Measurements from ENCODE around the gene PLCH1.

Gene PLCH1

DNA sequence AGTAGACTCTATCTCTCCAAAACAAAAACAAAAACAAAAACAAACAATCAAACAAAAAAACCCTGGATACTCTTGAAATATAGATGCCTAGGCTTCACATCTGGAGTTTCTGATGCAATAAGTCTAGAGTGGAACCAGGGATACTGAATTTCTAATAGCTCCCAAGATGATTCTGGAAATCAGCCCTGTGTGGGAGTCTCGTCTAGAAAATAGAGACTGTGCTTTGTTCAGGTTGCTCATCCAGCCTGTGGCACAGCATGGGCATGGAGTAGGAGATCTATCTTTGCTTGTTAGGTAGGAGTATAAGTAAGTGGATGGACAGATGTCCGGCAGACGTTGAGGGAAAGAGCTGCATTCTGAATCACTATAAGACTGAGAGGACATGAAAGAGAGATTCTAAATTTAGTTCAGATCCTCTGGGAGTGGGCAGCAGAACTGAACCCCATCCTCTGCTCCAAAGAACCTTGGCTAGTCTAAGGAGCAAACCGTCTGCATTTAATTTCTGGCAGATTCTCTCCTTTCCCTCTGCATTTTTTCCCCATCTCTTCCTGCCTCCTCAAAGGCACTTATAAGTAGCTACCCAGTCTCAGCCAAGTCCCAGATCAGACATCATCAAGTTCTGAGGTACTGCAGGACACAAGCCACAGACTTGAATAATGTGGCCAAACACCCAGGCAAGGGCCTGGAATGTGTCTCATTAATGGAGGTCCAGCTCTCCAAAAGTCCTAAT is 358.8 kb downstream of the PLCH1 start:
- Histone ChIP-seq H3K4me3 (ENCODE audit: extremely low read depth, insufficient read depth, low read length, poor library complexity, severe bottlenecking) (no peak overlapping the region), H3K9me3 (ENCODE audit: control insufficient read depth, low read length) (no peaks in the 10 kb centered on the region), H3K27ac (ENCODE audit: low read depth, low read length, severe bottlenecking) (no peak overlapping the region), H3K36me3 (ENCODE audit: control insufficient read depth, insufficient read depth, low read length) (no peaks in the 10 kb centered on the region), H3K4me1 (ENCODE audit: control insufficient read depth, insufficient read depth, low read length, poor library complexity, severe bottlenecking) (peaks cover 5% of the 10 kb centered on the region)
- 82 to 83% methylated on average over 1 to 4 of the region's 4 CpGs for WGBS, 2 experiments (ENCODE audit: insufficient coverage in 2 of 2)

DNA sequence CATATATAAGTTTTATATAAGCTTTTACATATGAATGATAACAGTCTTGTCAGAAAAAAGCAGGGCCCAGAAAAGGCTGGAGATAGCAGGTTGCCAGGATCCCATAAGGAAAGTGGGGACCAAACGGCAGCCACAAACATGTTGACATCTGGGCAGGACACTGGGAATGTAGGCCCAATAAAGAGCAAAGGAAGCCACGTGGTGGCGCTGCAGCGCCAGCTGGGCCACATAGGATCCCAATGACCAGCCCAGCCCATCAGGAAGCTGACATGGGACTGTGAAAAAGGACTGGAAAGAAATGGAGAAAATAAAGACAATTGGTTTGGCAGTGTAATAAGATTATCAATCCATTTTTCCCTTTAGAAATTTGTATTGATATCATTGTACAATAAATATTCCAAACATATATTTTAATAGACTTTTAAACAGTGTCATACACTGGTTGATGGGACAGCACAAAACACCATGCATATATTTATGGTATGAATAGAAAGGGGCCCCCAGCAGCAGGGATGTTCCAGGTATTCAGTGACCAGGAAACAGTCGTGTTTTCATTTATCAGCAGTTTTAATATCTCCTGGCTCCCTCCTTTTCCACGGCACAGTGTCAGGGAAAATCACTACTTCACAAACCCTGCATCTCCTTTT is 362.4 kb downstream of the PLCH1 start:
- peaks cover 5% of the 10 kb centered on the region for H3K4me1 ChIP-seq (ENCODE audit: control insufficient read depth, insufficient read depth, low read length, poor library complexity, severe bottlenecking)
- 22 to 23% methylated on average over 6 of the region's 6 CpGs for WGBS, 2 experiments (ENCODE audit: insufficient coverage in 2 of 2)
- no peaks in the 10 kb centered on the region for H3K9me3 ChIP-seq (ENCODE audit: control insufficient read depth, low read length)
- H3K4me3 ChIP-seq (ENCODE audit: extremely low read depth, insufficient read depth, low read length, poor library complexity, severe bottlenecking) = no peak overlapping the region
- H3K36me3 ChIP-seq (ENCODE audit: control insufficient read depth, insufficient read depth, low read length) = no peaks in the 10 kb centered on the region
- H3K27ac ChIP-seq (ENCODE audit: low read depth, low read length, severe bottlenecking) = no peak overlapping the region

DNA sequence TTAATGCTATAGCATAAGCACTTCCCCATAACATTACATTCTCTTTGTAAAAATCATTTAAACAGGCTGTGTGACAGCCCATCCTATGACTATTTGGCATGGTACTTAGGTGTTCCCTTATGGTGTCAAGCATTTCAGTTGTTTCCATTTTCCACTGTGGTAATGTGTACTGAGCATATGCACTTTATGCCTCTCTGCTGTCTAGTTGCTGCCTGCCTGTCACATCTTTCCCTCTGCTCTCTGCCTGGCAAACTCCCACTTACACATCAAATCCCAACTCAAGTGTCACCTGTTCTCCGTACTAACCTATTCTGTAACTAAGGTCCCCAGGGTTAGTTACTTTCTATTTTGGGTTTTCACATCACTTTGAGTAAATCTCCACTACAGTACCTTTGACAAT is 367.0 kb downstream of the PLCH1 start:
- Histone ChIP-seq H3K36me3 (ENCODE audit: control insufficient read depth, insufficient read depth, low read length) (no peaks in the 10 kb centered on the region), H3K27ac (ENCODE audit: low read depth, low read length, severe bottlenecking) (no peak overlapping the region), H3K4me1 (ENCODE audit: control insufficient read depth, insufficient read depth, low read length, poor library complexity, severe bottlenecking) (no peaks in the 10 kb centered on the region), H3K4me3 (ENCODE audit: extremely low read depth, insufficient read depth, low read length, poor library complexity, severe bottlenecking) (no peak overlapping the region), H3K9me3 (ENCODE audit: control insufficient read depth, low read length) (no peaks in the 10 kb centered on the region)
- 100% methylated on average over 1 of the region's 1 CpG; no CpG with 5 or more reads in 1 of the 2 experiments for WGBS, 2 experiments (ENCODE audit: insufficient coverage in 2 of 2)

DNA sequence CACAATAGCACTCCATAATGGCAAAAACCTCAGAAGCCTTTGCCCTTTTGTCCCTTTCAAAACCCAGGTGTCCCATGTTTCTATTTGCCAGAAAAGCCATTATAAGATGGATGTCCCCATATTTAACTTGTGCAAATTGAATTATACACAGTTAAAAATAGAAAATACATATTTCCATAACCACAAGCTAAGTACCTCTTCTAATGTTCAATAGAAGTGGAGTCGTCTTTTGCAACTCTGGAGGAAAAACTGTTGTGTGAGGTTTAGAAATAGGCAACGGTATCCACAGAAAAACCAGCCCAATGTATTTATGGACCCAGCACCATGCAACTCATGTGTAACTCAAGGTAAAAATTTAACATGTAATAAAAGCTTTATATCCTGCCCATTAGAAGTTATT is 367.8 kb downstream of the PLCH1 start:
- no peaks in the 10 kb centered on the region for H3K9me3 ChIP-seq (ENCODE audit: control insufficient read depth, low read length)
- H3K4me1 ChIP-seq (ENCODE audit: control insufficient read depth, insufficient read depth, low read length, poor library complexity, severe bottlenecking) = no peaks in the 10 kb centered on the region
- no peak overlapping the region for H3K4me3 ChIP-seq (ENCODE audit: extremely low read depth, insufficient read depth, low read length, poor library complexity, severe bottlenecking)
- no CpG with 5 or more reads among the region's 2 CpGs for WGBS, 2 experiments (ENCODE audit: insufficient coverage in 2 of 2)
- no peaks in the 10 kb centered on the region for H3K36me3 ChIP-seq (ENCODE audit: control insufficient read depth, insufficient read depth, low read length)
- no peak overlapping the region for H3K27ac ChIP-seq (ENCODE audit: low read depth, low read length, severe bottlenecking)

DNA sequence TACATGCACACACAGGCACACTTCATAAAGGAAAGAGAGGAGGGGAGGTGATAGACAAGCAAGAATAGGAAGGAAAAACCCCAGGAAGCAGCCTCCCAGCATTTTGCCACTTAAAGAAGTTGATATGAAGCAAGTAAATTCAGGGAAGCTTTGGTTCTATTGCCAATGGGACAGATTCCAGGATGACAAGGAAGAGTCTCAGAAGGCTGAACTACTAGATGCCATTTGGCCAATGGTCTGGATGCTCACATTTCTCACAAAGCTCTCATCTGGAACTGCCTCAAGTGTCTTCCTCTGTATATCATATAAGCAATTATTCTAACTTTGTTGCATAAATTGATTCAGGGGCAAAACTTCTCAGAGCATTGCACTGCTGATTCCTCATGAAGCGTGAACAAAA is 372.6 kb downstream of the PLCH1 start:
- no peak overlapping the region for H3K4me3 ChIP-seq (ENCODE audit: extremely low read depth, insufficient read depth, low read length, poor library complexity, severe bottlenecking)
- H3K36me3 ChIP-seq (ENCODE audit: control insufficient read depth, insufficient read depth, low read length) = no peaks in the 10 kb centered on the region
- H3K4me1 ChIP-seq (ENCODE audit: control insufficient read depth, insufficient read depth, low read length, poor library complexity, severe bottlenecking) = peaks cover 4% of the 10 kb centered on the region
- no peak overlapping the region for H3K27ac ChIP-seq (ENCODE audit: low read depth, low read length, severe bottlenecking)
- H3K9me3 ChIP-seq (ENCODE audit: control insufficient read depth, low read length) = no peaks in the 10 kb centered on the region
- WGBS, 2 experiments (ENCODE audit: insufficient coverage in 2 of 2) = 80 to 100% methylated on average over 1 of the region's 1 CpG

DNA sequence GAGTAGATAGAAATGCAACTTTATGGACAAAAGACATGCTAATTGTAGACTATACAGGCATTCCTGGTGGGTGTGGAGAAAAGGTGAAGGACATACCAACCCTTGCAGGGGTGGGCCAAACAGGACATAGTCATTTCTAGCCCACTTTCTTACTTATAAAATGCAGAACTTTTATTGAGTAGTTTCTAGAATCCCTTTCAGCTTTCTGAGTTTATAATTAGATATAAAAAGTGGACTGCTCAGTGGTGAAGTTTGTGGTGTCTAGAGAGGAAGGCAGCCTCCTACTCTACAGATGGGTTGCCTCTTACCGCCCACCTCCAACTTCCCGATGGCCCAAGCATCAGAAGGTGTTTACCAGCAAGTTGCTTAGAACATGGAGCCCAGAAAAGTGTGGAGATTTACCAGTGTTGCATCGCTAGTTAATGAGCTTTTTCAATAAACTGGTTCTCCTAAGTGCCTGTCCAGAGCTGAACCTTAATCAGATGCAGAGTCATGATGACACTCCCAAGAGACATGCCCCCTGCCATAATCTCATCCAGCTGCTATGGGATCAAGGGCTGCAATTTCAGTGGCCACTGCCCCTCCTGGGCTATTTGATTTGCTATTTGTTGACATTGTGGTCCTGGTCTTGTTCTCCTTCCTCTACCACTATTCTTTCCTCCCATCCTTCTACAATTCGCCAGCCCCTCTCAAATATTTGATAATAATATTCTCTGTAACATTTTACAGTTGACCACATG is 373.9 kb downstream of the PLCH1 start:
- H3K27ac ChIP-seq (ENCODE audit: low read depth, low read length, severe bottlenecking) = no peak overlapping the region
- H3K36me3 ChIP-seq (ENCODE audit: control insufficient read depth, insufficient read depth, low read length) = no peaks in the 10 kb centered on the region
- peaks cover 4% of the 10 kb centered on the region for H3K4me1 ChIP-seq (ENCODE audit: control insufficient read depth, insufficient read depth, low read length, poor library complexity, severe bottlenecking)
- no peaks in the 10 kb centered on the region for H3K9me3 ChIP-seq (ENCODE audit: control insufficient read depth, low read length)
- no peak overlapping the region for H3K4me3 ChIP-seq (ENCODE audit: extremely low read depth, insufficient read depth, low read length, poor library complexity, severe bottlenecking)
- 100% methylated on average over 2 of the region's 4 CpGs for WGBS, 2 experiments (ENCODE audit: insufficient coverage in 2 of 2)

DNA sequence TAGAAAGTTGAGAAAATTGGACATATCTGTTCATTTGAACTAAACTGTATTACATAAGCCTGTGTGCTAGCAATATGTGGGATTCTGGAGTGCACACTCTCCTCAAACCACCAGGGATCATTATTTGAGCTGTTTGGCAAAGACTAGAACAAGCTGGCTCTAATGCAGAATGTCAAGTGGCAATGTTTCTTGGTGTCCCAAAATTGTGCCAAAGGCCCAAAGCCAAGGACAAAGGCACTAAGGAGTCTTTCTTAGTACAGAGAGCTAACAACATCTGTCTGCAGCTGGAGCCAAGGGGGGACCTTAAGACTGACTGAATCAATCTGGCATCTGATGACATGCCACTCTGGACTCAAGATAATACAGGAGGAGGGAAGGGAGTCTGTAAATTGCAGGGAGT is 374.7 kb downstream of the PLCH1 start:
- Histone ChIP-seq H3K27ac (ENCODE audit: low read depth, low read length, severe bottlenecking) (no peak overlapping the region), H3K4me3 (ENCODE audit: extremely low read depth, insufficient read depth, low read length, poor library complexity, severe bottlenecking) (no peak overlapping the region), H3K9me3 (ENCODE audit: control insufficient read depth, low read length) (peaks cover 4% of the 10 kb centered on the region), H3K4me1 (ENCODE audit: control insufficient read depth, insufficient read depth, low read length, poor library complexity, severe bottlenecking) (peaks cover 4% of the 10 kb centered on the region), H3K36me3 (ENCODE audit: control insufficient read depth, insufficient read depth, low read length) (no peaks in the 10 kb centered on the region)

DNA sequence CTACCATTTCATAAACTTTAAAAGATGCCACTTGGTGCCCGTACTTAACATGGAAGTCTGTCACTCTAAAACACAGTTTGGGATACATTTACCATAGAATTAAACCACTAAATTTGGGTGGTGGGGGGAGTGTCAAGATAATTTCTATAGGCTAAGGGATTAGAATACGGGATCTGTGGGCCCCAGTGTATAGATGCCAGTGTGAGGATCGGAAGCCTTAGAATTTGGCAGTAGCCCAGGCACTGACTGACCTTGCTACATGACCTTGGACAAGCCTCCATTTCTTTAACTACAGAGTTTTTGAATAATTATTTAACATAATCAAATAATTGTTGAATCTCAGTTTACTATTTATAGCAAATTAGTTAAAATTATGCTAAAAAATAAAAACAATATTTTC is 375.1 kb downstream of the PLCH1 start:
- no peak overlapping the region for H3K4me3 ChIP-seq (ENCODE audit: extremely low read depth, insufficient read depth, low read length, poor library complexity, severe bottlenecking)
- H3K9me3 ChIP-seq (ENCODE audit: control insufficient read depth, low read length) = peaks cover 5% of the 10 kb centered on the region
- H3K27ac ChIP-seq (ENCODE audit: low read depth, low read length, severe bottlenecking) = no peak overlapping the region
- peaks cover 4% of the 10 kb centered on the region for H3K4me1 ChIP-seq (ENCODE audit: control insufficient read depth, insufficient read depth, low read length, poor library complexity, severe bottlenecking)
- no peaks in the 10 kb centered on the region for H3K36me3 ChIP-seq (ENCODE audit: control insufficient read depth, insufficient read depth, low read length)
- 100% methylated on average over 1 of the region's 3 CpGs; no CpG with 5 or more reads in 1 of the 2 experiments for WGBS, 2 experiments (ENCODE audit: insufficient coverage in 2 of 2)

DNA sequence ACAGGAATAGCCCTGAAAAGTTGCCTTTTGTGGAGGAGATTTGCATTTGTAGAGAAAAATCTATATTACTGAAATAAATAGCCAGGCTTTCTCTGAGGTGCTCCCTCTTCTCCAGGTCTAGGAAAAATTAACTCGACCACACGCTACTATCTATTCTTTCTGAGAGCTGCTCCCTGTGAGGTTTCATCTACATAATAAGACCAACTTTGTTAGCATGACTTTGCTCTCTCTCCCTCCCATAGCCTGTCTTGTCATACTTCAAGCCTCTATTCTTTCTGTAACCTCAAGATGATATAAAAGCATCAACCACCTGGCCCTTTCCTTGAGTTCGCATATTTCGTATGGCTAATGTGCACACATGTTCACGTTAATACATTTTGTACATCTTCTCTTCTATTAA is 375.6 kb downstream of the PLCH1 start:
- H3K27ac ChIP-seq (ENCODE audit: low read depth, low read length, severe bottlenecking) = no peak overlapping the region
- peaks cover 5% of the 10 kb centered on the region for H3K9me3 ChIP-seq (ENCODE audit: control insufficient read depth, low read length)
- no peaks in the 10 kb centered on the region for H3K36me3 ChIP-seq (ENCODE audit: control insufficient read depth, insufficient read depth, low read length)
- H3K4me1 ChIP-seq (ENCODE audit: control insufficient read depth, insufficient read depth, low read length, poor library complexity, severe bottlenecking) = peaks cover 4% of the 10 kb centered on the region
- H3K4me3 ChIP-seq (ENCODE audit: extremely low read depth, insufficient read depth, low read length, poor library complexity, severe bottlenecking) = no peak overlapping the region
- 57 to 66% methylated on average over 5 of the region's 5 CpGs for WGBS, 2 experiments (ENCODE audit: insufficient coverage in 2 of 2)

DNA sequence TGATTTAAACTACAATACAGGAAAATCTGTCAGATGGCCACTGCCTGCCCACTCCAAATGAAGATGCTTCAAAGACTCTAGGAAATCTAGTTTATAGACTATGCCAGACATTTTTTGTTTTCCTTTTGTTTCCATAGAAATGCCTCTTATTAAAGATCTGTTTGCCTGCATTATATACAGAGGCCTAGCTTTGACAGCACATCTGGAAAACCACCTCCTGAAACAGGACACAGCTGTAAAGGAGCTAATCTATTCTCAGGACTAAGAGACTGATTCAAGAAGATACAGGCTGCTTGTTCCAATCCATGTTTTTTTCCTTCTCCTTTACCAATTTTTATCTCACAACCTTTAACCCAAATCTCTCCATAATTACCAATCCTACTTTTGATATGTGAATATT is 376.1 kb downstream of the PLCH1 start:
- peaks cover 4% of the 10 kb centered on the region for H3K4me1 ChIP-seq (ENCODE audit: control insufficient read depth, insufficient read depth, low read length, poor library complexity, severe bottlenecking)
- no peak overlapping the region for H3K27ac ChIP-seq (ENCODE audit: low read depth, low read length, severe bottlenecking)
- H3K9me3 ChIP-seq (ENCODE audit: control insufficient read depth, low read length) = peaks cover 5% of the 10 kb centered on the region
- no peak overlapping the region for H3K4me3 ChIP-seq (ENCODE audit: extremely low read depth, insufficient read depth, low read length, poor library complexity, severe bottlenecking)
- H3K36me3 ChIP-seq (ENCODE audit: control insufficient read depth, insufficient read depth, low read length) = no peaks in the 10 kb centered on the region

DNA sequence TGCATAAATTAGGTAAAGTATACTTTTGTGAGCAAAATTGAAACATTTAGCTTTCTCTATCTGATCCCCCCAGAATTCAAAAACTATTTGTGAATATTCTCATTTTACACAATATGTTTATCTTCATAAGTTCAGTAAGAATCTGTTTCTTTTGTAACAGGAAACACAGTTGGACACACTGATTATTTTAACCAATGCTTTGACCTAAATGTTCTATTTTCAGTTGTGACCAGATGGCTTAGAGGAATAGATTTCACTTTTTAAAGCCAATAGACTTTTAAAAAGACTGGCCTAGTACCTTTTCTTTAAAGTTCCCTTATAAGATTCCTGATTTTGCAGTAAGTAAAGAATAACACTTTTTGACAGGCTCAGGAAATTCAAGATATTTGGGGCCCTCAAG is 377.4 kb downstream of the PLCH1 start:
- peaks cover 5% of the 10 kb centered on the region for H3K9me3 ChIP-seq (ENCODE audit: control insufficient read depth, low read length)
- no peaks in the 10 kb centered on the region for H3K36me3 ChIP-seq (ENCODE audit: control insufficient read depth, insufficient read depth, low read length)
- H3K4me1 ChIP-seq (ENCODE audit: control insufficient read depth, insufficient read depth, low read length, poor library complexity, severe bottlenecking) = peaks cover 4% of the 10 kb centered on the region
- no peak overlapping the region for H3K4me3 ChIP-seq (ENCODE audit: extremely low read depth, insufficient read depth, low read length, poor library complexity, severe bottlenecking)
- H3K27ac ChIP-seq (ENCODE audit: low read depth, low read length, severe bottlenecking) = peak overlapping the region; percentile 11
